Measurements from ENCODE around the gene LAMA3. TPM values are rescaled to one million over a fixed set of nuclear protein-coding genes. Genes with fewer than 3 reads are reported as not detected.

The LAMA3 gene
- total RNA-seq, 1 donor from 2014 or later, result 1.2 TPM

Other genes with a start within 250 kb of the LAMA3 start
- 66.0 TPM for gene RIOK3, start 236.2 kb upstream of the LAMA3 start, total RNA-seq
- gene RMC1, start 185.9 kb upstream of the LAMA3 start, total RNA-seq, result 44.8 TPM
- gene NPC1, start 102.9 kb upstream of the LAMA3 start, total RNA-seq, result 30.2 TPM
- 2.4 TPM for gene ANKRD29, start 26.5 kb upstream of the LAMA3 start, total RNA-seq

Data from frontal cortex (tissue), 1 donor.